Spleen (tissue), 11 donors: ENCODE results near the gene SRPK2. TPM values are rescaled to one million over a fixed set of nuclear protein-coding genes. Genes with fewer than 3 reads are reported as not detected.

Experiments used
- DNase-seq: peaks from one replicate; pipeline ENCODE4 v3.0.0-alpha.2; 2020
- H3K27ac ChIP-seq, 8 donors: fragments of 200-600 bp; sonication (generic) in 7 of 8; 1 replicate in 4 of 8; 2 replicates in 4 of 8; pipeline versions ENCODE4 v1.5.0 to v1.8.0; 2016 to 2021; ENCODE audit warnings: inconsistent platforms in 4 of 8, mild to moderate bottlenecking in 4 of 8, moderate library complexity in 1 of 8
- H3K27me3 ChIP-seq, 7 donors: fragments of 200-600 bp; sonication (generic) in 6 of 7; replicated peaks in 1 of 7; 1 replicate in 4 of 7; 2 replicates in 3 of 7; pipeline versions ENCODE4 v1.5.0 to v1.8.0; 2016 to 2021; ENCODE audit warnings: inconsistent platforms in 3 of 7, mild to moderate bottlenecking in 1 of 7
- H3K36me3 ChIP-seq, 6 donors: fragments of 200-600 bp; sonication (generic) in 5 of 6; 1 replicate in 4 of 6; 2 replicates in 2 of 6; pipeline versions ENCODE4 v1.5.0 to v1.8.0; 2016 to 2021; ENCODE audit warnings: inconsistent platforms in 2 of 6
- H3K4me1 ChIP-seq, 6 donors: fragments of 200-600 bp; sonication (generic) in 5 of 6; 1 replicate in 3 of 6; 2 replicates in 3 of 6; pipeline versions ENCODE4 v1.5.0 to v1.8.0; 2016 to 2021; ENCODE audit warnings: inconsistent platforms in 3 of 6
- H3K4me3 ChIP-seq, 8 donors: fragments of 200-600 bp; sonication (generic) in 7 of 8; 1 replicate in 4 of 8; 2 replicates in 4 of 8; pipeline versions ENCODE4 v1.5.0 to v1.8.0; 2016 to 2021; ENCODE audit warnings: inconsistent platforms in 4 of 8, mild to moderate bottlenecking in 4 of 8, moderate library complexity in 2 of 8
- H3K9me3 ChIP-seq, 8 donors: fragments of 200-600 bp; sonication (generic) in 7 of 8; 1 replicate in 4 of 8; 2 replicates in 4 of 8; pipeline versions ENCODE4 v1.5.0 to v1.8.0; 2016 to 2021; ENCODE audit warnings: inconsistent platforms in 4 of 8
- POLR2A ChIP-seq, 3 donors: fragments of 450-650 bp; IDR thresholded peaks; one replicate each; pipeline ENCODE4 v1.5.1; 2017; ENCODE audit warnings: antibody characterized with exemption in 3 of 3, mild to moderate bottlenecking in 1 of 3
- POLR2AphosphoS5 ChIP-seq, 3 donors: sonication (generic); formaldehyde crosslinking; IDR thresholded peaks; one replicate each; pipeline ENCODE4 v1.5.1; 2017; ENCODE audit warnings: antibody characterized with exemption in 3 of 3
- WGBS, 5 donors: extraction: QIAGEN DNeasy Blood & Tissue Kit in 3 of 5; methylation state at CpG; one replicate each; pipeline versions ENCODE4 v1.1.5 to v1.1.7; 2013 to 2018; 5-methylcytosine and 5-hydroxymethylcytosine counted together
- intact Hi-C: fragments of 100-400 bp; cut with DNase I; formaldehyde crosslinking; loops from one replicate; pipeline ENCODE4 v1.15.0; 2023; ENCODE audit warnings: low total_unique reads
- polyA plus RNA-seq, 3 donors: library from polyadenylated mRNA; stranded (reverse); fragments of 200-250 nt; gene quantifications; one replicate each; pipeline ENCODE4 v1.2.1, GENCODE V29; 2013
- small RNA-seq, 4 donors: library from RNA; depleted of rRNA; stranded (forward); fragments of <200 nt; gene quantifications; one replicate each; pipeline ENCODE3, GENCODE V24; 2016
- total RNA-seq, 7 donors: library from RNA; depleted of rRNA in 3 of 7; stranded (reverse); fragments of >200 nt in 3 of 7; fragmentation: NEBNext Ultra II Directional in 4 of 7; extraction: Animal tissue kit (Norgen Biotek cat#: 25700) in 4 of 7; gene quantifications; one replicate each; pipeline versions ENCODE4 v1.1.0 to v1.2.1, GENCODE V29; 2016 to 2021
- TF ChIP-seq, protein P1 (sequence below), 11 experiments: fragments of 200-600 bp in 7 of 11; fragments of 450-650 bp in 4 of 11; sonication (generic) in 4 of 11; IDR thresholded peaks in 8 of 11; conservative IDR thresholded peaks in 3 of 11; 1 replicate in 7 of 11; 2 replicates in 4 of 11; pipeline versions ENCODE4 v1.4.0 to v1.8.0; 2016 to 2021; ENCODE audit warnings: antibody characterized with exemption in 11 of 11, inconsistent platforms in 4 of 11, mild to moderate bottlenecking in 1 of 11
- donor health status: healthy with polysubstance abuse.
- donor health status: DM: no; HTN: no; CAD: no; lungs with moderate emphysema.
- donor health status: DM: no; HTN: no; CAD: no.
- donor health status: Bipolar disorder and iron deficiency.
- donor health status: healthy.
- donor health status: DM: no; HTN: no; CAD: no.
- donor health status: DM: yes; HTN: yes; CAD: no.

The SRPK2 gene
- total and polyA plus RNA-seq, 10 donors: 9.6 to 60.3 (median 46.2) TPM

DNA sequence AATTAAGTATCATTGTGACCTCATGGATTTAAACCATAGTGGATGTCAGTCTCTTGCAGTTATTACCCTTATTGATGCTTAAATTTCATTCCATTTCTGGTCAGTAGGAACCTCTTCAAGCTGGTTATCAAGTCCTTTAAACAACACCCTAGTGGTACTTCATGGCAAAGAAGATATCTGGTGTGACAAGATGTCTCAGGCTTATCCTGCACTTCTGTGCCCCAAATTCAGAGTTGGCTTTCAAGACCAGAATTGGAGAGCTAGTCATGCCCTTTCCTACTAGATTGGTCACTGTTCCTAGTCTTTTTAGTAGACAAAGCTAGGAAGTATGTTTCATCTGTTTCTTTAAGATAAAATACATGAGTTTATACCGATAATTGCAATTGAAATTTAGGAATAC lies 319.8 kb downstream of the SRPK2 start:
- intact Hi-C loops: no loop called here
- Histone ChIP-seq H3K27me3 (no peaks in the 10 kb centered on the region), H3K4me3 (no peak overlapping the region), H3K4me1 (peaks cover 0 to 9% (median 0%) of the 10 kb centered on the region in 6 donors), H3K27ac (no peak overlapping the region), H3K36me3 (peaks cover 0 to 100% (median 71%) of the 10 kb centered on the region in 6 donors), H3K9me3 (no peaks in the 10 kb centered on the region)
- TF ChIP-seq POLR2A (IDR thresholded peaks at IDR 0.05) (no peak), POLR2AphosphoS5 (IDR thresholded peaks at IDR 0.05) (no peak)
- TF ChIP-seq, protein P1, sequence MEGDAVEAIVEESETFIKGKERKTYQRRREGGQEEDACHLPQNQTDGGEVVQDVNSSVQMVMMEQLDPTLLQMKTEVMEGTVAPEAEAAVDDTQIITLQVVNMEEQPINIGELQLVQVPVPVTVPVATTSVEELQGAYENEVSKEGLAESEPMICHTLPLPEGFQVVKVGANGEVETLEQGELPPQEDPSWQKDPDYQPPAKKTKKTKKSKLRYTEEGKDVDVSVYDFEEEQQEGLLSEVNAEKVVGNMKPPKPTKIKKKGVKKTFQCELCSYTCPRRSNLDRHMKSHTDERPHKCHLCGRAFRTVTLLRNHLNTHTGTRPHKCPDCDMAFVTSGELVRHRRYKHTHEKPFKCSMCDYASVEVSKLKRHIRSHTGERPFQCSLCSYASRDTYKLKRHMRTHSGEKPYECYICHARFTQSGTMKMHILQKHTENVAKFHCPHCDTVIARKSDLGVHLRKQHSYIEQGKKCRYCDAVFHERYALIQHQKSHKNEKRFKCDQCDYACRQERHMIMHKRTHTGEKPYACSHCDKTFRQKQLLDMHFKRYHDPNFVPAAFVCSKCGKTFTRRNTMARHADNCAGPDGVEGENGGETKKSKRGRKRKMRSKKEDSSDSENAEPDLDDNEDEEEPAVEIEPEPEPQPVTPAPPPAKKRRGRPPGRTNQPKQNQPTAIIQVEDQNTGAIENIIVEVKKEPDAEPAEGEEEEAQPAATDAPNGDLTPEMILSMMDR (IDR thresholded peaks at IDR 0.05 in 8 of 11, conservative IDR thresholded peaks at IDR 0.05 in 3 of 11): no peak
- WGBS, 5 donors: 94 to 98% (median 96%) methylated on average over 1 of the region's 1 CpG
- DNase-seq: no peak

DNA sequence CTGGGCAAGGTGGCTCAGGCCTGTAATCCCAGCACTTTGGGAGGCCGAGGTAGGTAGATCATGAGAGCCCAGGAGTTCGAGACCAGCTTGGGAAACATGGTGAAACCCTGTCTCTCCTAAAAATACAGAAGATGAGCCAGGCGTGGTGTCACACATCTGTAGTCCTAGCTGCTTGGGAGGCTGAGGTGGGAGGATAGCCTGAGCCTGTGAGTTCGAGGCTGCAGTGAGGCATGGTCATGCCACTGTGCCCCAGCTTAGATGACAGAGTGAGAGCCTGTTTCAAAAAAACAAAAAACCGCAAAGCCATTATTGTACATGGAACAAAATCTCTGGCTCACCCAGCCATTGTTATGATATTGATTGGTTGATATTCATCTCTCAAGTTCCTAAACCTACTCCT lies 321.0 kb downstream of the SRPK2 start:
- no peaks in the 10 kb centered on the region for H3K27me3 ChIP-seq
- H3K36me3 ChIP-seq: peaks cover 0 to 100% (median 64%) of the 10 kb centered on the region in 6 donors
- no peaks in the 10 kb centered on the region for H3K9me3 ChIP-seq
- intact Hi-C loops: no loop called here
- WGBS, 5 donors: 94 to 99% (median 96%) methylated on average over 5 of the region's 5 CpGs
- DNase-seq: no peak
- no peak overlapping the region for H3K27ac ChIP-seq
- TF ChIP-seq POLR2AphosphoS5 (IDR thresholded peaks at IDR 0.05): peak in 2 of 3 donors; percentile 17 to 56
- TF ChIP-seq, protein P1 (IDR thresholded peaks at IDR 0.05 in 8 of 11, conservative IDR thresholded peaks at IDR 0.05 in 3 of 11): no peak
- H3K4me1 ChIP-seq: peaks cover 0 to 19% (median 6%) of the 10 kb centered on the region in 6 donors
- no peak overlapping the region for H3K4me3 ChIP-seq

Small RNA genes within 50 kb of the gene (small RNA-seq; reads per million reads assigned to genes)
- 0 reads per million in 4 donors for gene AC005070.2
- gene RNU6-1322P: 0 reads per million in 4 donors

Other genes starting within 250 kb of the SRPK2 start
- 10 to 100 TPM in 1 of 7 donors, 1 to 10 TPM in 6; 3.3 to 10.1 (median 7.3) TPM for gene PUS7, start 133.3 kb upstream of the SRPK2 start, total RNA-seq
- 1 to 10 TPM; 1.5 to 8.1 (median 3.9) TPM for gene PUS7, start 133.3 kb upstream of the SRPK2 start, polyA plus RNA-seq
- gene RINT1, start 143.3 kb upstream of the SRPK2 start, total RNA-seq: 10 to 100 TPM; 18.3 to 27.1 (median 22.7) TPM
- gene RINT1, start 143.3 kb upstream of the SRPK2 start, polyA plus RNA-seq: 10 to 100 TPM; 12.8 to 22.4 (median 16.0) TPM
- 1 to 10 TPM in 1 of 7 donors, not detected in 6; 1.3 TPM for gene EFCAB10, start 192.6 kb upstream of the SRPK2 start, total RNA-seq
- gene EFCAB10, start 192.6 kb upstream of the SRPK2 start, polyA plus RNA-seq: under 1 TPM in 1 of 3 donors, not detected in 2; 0.08 TPM